ENCODE results near the gene TRIM33.

- TF ChIP-seq CTCF (IDR thresholded peaks at IDR 0.05) (no peak), EP300 (IDR thresholded peaks at IDR 0.05) (no peak), POLR2AphosphoS5 (IDR thresholded peaks at IDR 0.05) (no peak)
These were observed 74.2 kb downstream of the TRIM33 start for GRCh38 chr1:114436799-114437198.

All from gastroesophageal sphincter (tissue), 3 donors.